ENCODE data around the gene NAALADL2.

Gene NAALADL2

GRCh38 chr3:174960898-174961297 is 101.8 kb downstream of the NAALADL2 start:
- DNase-seq (ENCODE audit: low spot score) (no peak), FAIRE-seq (no peak)

DNA sequence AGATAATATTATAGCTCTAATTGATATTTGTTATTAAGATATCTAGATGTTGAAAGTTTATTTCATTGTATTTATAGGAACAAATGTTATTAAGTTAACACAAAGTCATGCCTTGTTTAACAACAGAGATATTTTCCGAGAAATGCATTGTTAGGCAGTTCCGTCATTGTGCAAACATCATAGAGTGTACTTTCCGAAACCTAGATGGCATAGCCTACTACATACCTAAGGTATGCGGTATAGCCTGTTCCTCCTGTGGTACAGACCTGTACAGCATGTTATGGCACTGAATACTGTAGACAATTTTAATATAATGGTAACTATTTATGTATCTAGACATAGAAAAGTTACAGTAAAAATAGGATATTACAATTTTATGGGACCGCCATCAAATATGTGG is 114.3 kb downstream of the NAALADL2 start:
- FAIRE-seq (no peak), DNase-seq (ENCODE audit: low spot score) (no peak)

GRCh38 chr3:174986685-174987084 is 127.6 kb downstream of the NAALADL2 start:
- FAIRE-seq, result no peak

DNA sequence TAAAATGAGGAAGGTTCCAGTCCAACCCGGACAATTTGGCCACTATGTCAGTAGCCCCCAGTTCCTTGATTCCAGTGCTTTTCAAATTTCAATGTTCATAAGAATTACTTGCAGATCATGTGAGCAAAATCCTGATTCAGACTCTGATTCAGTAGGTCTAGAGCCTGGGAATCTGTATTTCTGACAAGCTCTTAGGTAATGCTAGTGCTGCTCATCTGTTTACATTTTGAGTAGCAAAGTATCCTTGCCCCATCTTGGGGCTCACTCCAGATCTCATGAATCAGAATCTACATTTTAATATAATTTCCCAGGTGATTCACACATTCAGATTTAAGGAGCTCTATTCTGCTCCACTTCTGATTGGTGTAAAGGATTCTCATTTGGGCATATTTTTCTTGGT is 142.0 kb downstream of the NAALADL2 start:
- DNase-seq (ENCODE audit: low spot score) (no peak), FAIRE-seq (no peak)

More at GRCh38 chr3:174986685-174987084, 127.6 kb downstream of the NAALADL2 start:
- DNase-seq (ENCODE audit: low spot score), result no peak

GRCh38 chr3:175002732-175003143 is 143.6 kb downstream of the NAALADL2 start:
- no peak for FAIRE-seq
- DNase-seq (ENCODE audit: low spot score), result no peak

DNA sequence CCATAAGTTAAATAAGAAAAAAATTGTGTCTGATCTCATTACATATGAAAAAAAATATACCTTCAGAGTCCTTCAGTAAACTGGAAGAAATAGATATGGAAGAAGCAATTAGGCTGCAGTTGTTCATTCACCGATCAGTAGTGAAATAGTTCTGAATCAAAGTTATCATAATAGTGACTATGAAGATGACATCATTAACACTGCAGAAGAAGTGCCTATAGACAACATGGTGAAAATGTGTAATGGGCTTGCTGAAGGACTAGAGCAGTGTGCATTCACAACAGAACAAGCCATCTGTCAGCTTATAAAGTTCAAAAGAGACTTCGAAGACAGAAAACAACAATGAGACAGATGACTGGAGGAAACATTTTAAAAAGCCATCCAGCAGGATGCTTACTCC is 144.5 kb downstream of the NAALADL2 start:
- FAIRE-seq, result no peak

DNA sequence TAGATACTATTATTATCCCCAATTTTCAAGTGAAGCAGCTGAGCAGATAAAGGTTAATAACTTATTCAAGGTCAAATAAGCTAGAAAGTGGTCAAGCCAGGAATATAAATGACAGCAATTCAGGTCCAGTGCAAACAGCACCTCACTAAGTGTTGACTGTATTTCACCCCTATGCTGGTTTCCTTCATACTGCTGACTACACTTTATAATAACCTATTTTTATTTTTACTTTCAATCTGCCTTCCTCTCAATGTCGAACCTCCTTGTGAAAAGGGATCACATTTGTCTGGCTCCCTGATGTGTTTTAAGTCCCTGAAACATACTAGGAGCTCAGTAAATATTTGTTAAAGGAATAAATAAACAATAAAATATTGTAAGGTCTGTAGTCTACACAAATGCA is 146.1 kb downstream of the NAALADL2 start:
- DNase-seq (ENCODE audit: low spot score) (no peak), FAIRE-seq (no peak)

More for the DNA sequence above, 144.5 kb downstream of the NAALADL2 start:
- DNase-seq (ENCODE audit: low spot score), result no peak

- FAIRE-seq (no peak), DNase-seq (ENCODE audit: low spot score) (no peak)
Measured at GRCh38 chr3:175005881-175006280, 146.7 kb downstream of the NAALADL2 start.

GRCh38 chr3:175007306-175007705 is 148.2 kb downstream of the NAALADL2 start:
- FAIRE-seq (no peak), DNase-seq (ENCODE audit: low spot score) (no peak)

GRCh38 chr3:175009295-175009694 is 150.2 kb downstream of the NAALADL2 start:
- FAIRE-seq (no peak), DNase-seq (ENCODE audit: low spot score) (no peak)

DNA sequence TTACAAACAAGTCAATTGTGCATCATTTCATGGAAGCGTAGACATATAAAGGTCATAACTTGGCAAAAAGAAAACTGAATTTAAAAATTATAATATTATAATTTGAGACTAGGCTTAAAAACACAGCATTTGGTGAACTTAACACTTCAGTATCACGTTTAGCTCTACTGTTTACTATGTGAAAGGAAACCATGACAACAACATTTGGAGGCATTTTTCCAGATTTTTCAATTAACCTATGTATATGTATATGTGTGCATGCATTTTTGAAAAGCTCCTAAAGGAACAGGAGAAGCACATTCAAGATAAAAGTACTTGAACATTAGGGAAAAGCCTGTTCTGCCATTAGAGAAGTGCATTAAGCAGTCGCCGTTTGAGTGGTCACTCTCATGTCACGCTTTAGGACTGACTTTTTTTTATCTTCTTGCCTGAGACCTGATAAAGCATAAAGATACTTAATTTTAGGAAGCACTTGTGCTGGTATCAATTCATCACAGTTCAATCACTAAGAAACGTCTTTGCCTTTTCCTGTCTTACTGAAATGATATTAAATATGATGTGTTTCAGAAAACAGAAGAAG is 156.0 kb downstream of the NAALADL2 start:
- DNase-seq (ENCODE audit: low spot score) (no peak), FAIRE-seq (no peak)

DNA sequence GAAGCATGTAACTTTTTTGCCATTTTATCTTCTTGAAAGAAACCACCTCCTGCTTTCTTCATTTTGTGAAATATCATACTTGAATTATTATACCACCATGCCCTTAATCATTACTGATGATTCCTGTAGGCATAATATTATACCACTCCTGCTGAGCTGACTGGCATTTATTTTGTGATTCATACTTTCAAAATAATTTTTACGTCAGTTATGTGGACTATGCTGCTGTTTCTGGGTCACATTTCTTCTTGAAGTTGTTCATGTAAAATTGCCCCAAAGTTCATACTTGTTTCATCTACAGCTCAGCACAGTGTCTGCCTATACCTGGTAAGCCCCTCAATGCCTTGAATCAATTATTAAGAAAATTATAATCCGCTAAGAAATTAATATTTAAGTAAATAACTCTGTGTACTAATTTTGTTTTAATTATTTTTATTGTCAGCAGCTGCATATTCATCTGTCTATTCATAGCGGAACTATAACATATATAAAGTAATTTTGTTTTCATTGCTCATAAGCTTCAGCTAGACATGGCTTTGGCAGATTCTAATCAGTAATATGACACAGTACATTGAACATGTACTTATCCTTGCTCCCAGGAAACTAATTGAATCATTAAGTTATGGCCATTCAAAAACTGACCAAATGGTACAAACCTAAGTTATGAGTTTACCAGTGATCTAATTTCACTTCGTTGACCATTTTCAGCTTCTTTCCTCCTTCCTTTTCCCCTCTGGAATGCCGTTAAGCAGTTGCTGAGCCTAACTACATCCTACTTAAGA is 160.0 kb downstream of the NAALADL2 start:
- FAIRE-seq, result no peak

DNA sequence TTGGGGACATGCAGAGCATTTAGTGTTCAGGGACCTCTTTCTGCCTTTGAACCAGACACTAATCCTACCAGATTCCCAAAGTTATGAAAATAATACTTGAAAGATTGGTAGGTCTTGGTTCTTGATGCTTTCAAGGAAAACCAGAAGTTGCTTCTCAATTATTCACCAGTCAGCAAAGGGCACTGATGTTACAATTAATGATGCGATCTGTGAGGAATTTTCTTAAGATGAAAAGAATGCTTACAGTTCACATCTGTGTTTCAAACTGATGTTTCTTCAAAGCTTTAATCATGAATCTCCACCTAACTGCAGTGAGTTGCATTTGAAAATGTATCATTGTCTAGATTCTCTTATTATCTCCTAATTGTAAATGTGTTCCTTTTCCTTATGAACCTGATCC is 161.0 kb downstream of the NAALADL2 start:
- DNase-seq (ENCODE audit: low spot score), result no peak
- no peak for FAIRE-seq

More for the DNA sequence above, 160.0 kb downstream of the NAALADL2 start:
- no peak for DNase-seq (ENCODE audit: low spot score)

DNA sequence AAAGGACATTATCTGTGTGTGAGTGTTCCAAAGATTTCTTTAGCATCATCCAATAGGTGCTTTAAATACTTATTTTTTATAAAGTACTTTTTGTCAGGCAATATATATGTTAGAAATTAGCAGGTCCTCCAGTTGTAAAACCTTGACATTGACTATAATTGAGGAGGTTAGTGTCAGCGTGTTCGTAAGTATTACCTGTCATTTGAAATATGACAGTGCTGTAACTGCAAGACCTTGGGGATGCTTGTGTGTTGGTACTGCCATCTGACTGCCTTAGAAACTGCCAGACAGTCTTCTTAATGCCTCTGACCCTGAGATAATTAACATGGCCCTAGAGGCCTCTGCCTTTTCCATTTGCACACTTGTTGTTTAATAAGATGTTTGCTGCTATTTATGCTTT is 170.7 kb downstream of the NAALADL2 start:
- no peak for FAIRE-seq
- DNase-seq (ENCODE audit: low spot score), result no peak

DNA sequence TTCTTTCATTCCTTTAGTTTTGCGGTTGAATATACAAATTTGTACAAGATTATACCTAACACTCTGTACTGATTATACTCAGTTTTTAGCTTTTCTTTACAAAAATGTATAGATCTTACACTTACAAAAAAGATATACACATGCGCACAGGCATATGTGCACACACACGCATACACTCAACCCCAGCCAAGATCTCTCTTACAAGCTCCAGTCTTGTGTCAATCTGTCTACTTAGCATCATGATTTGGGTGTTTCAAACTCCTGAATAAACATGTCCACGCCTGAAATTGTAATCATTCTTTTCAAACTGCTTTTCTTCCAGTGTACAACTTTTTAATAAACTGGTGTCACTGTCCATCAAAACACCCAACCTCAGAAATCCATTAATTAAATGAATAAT is 180.7 kb downstream of the NAALADL2 start:
- FAIRE-seq, result no peak

DNA sequence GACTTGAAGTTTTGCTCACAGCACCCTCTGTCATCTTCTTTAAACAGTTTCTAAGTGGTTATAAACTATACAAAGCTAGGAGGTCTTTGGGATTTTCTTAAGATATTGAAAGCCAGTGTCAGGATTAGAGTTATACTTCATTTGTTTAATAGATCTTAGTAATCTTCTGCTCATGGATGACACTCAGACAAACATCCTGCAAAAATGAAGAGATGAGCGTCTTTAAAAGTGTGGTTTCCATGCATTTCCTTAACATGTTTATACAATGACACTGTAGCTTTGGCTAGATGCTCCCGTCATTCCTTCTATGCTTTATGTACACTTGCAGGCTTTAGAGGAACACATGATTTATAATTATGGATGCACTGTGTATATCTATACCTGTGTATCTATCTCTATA is 182.2 kb downstream of the NAALADL2 start:
- FAIRE-seq (no peak), DNase-seq (ENCODE audit: low spot score) (no peak)

More for the DNA sequence above, 180.7 kb downstream of the NAALADL2 start:
- DNase-seq (ENCODE audit: low spot score), result no peak

- FAIRE-seq (no peak), DNase-seq (ENCODE audit: low spot score) (no peak)
Measured at GRCh38 chr3:175046601-175047000, 187.5 kb downstream of the NAALADL2 start.

DNA sequence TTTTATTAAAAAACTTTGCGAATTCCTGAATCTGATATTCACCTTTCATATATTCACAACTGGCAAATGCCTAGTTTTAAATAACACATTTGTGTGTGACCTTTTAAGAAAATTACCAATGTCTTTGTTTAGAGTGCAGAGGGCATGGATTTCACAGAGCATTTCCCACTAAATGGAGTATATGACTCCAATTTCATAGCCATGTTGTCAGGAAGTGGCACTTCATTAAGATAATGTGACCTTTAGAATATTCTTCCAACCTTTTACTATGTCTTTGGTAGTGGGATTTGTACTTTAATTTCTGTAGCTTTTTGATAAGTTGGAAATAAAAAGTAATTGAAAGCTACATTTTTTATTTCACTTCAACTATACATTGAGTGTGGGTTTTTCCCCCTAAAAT is 188.7 kb downstream of the NAALADL2 start:
- no peak for DNase-seq (ENCODE audit: low spot score)
- FAIRE-seq, result no peak

GRCh38 chr3:175057401-175057800 is 198.3 kb downstream of the NAALADL2 start:
- DNase-seq (ENCODE audit: low spot score), result no peak
- FAIRE-seq, result no peak

DNA sequence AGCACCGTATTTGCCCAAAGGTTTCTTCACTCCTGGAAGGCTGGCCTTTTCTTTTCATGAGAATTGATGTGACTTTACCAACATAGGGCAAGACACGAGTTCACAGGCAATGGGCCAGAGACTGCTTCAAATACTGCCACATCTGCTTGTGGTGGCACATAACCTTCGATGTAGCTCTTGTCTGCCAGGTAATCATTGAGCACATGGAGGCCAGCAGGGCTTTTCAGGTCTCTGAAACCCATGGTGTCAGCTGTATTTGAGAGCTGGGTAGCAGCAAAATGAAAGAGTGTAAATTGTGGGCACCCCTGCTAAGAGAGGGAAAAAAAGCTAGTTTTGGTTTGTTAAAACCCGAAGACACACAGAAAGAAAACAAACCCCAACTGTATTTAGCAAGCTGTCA is 200.7 kb downstream of the NAALADL2 start:
- FAIRE-seq (no peak), DNase-seq (ENCODE audit: low spot score) (no peak)

- FAIRE-seq (no peak), DNase-seq (ENCODE audit: low spot score) (no peak)
Measured at GRCh38 chr3:175065497-175065896, 206.4 kb downstream of the NAALADL2 start.

DNA sequence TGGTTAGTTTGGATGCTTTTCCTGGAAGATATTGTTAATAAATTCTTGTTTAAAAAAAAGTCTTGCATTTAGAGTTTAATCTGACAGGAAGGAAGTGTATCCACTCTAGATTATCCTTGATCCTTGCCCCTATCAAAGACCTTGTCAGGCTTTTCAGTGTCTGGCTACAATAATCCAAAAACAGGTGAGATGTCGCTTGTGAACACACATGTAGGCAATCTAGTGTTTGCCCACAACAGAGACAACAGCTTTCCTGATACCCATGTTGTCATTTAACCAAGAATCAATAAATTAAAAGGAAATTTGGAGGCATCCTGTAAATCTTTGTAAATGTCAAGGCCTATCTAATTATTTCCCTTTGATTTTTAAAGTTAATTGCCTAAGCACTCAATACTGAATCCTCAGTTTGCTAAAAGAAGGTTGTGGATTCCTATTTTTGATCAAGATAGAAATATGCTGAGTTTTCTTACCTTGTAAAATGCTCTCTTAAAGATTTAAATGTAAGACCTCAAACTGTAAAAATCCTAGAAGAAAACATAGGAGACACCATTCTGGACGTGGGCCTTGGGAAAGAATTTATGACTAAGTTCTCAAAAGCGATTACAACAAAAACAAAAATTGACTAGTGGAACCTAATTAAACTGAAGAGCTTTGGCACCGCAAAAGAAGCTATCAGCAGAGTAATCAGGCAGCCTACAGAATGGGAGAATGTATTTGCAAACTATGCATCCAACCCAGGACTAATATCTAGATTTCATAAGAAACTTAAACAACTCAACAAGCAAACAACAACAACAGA is 207.7 kb downstream of the NAALADL2 start:
- DNase-seq (ENCODE audit: low spot score) (no peak), FAIRE-seq (no peak)
